ENCODE measurements around the gene DGLUCY.
"Not testable (repeated sequence)": the region's sequence is repeated elsewhere in the genome, so short reads cannot be mapped to it uniquely, and the experiment has no call there.

Gene DGLUCY

GRCh38 chr14:91139776-91140175 is 25.9 kb downstream of the DGLUCY start:
- DNase-seq = no peak

- peak in 1 of 2 donors; percentile 18 for DNase-seq
Measured at GRCh38 chr14:91140672-91141071, 26.8 kb downstream of the DGLUCY start.

- DNase-seq = peak; percentile 30 to 36
Measured at GRCh38 chr14:91142214-91142668, 28.4 kb downstream of the DGLUCY start.

- no peak for DNase-seq
Measured at GRCh38 chr14:91143862-91144261, 30.0 kb downstream of the DGLUCY start.

- no peak for DNase-seq
Measured at GRCh38 chr14:91144425-91145145, 30.7 kb downstream of the DGLUCY start.

GRCh38 chr14:91145391-91146160 is 31.7 kb downstream of the DGLUCY start:
- no peak for DNase-seq

GRCh38 chr14:91146661-91147060 is 32.8 kb downstream of the DGLUCY start:
- DNase-seq = no peak

GRCh38 chr14:91149462-91149861 is 35.6 kb downstream of the DGLUCY start:
- no peak for DNase-seq

- DNase-seq = no peak
Measured at GRCh38 chr14:91152499-91152898, 38.6 kb downstream of the DGLUCY start.

GRCh38 chr14:91153360-91153759 is 39.5 kb downstream of the DGLUCY start:
- no peak for DNase-seq

- peak in 1 of 2 donors; percentile 39 for DNase-seq
Measured at GRCh38 chr14:91154851-91155625, 41.2 kb downstream of the DGLUCY start.

- DNase-seq = no peak
Measured at GRCh38 chr14:91155626-91156089, 41.8 kb downstream of the DGLUCY start.

- DNase-seq = not testable (repeated sequence)
Measured at GRCh38 chr14:91156142-91156666, 42.3 kb downstream of the DGLUCY start.

- not testable (repeated sequence) for DNase-seq
Measured at GRCh38 chr14:91156877-91157276, 43.0 kb downstream of the DGLUCY start.

GRCh38 chr14:91158091-91158790 is 44.4 kb downstream of the DGLUCY start:
- DNase-seq = no peak

GRCh38 chr14:91159182-91159581 is 45.3 kb downstream of the DGLUCY start:
- DNase-seq = no peak

- DNase-seq = no peak
Measured at GRCh38 chr14:91159906-91160305, 46.0 kb downstream of the DGLUCY start.

GRCh38 chr14:91163316-91163715 is 49.4 kb downstream of the DGLUCY start:
- DNase-seq = no peak

- DNase-seq = no peak
Measured at GRCh38 chr14:91164676-91165075, 50.8 kb downstream of the DGLUCY start.

- DNase-seq = no peak
Measured at GRCh38 chr14:91167380-91167770, 53.5 kb downstream of the DGLUCY start.

- DNase-seq = no peak
Measured at GRCh38 chr14:91169951-91170350, 56.1 kb downstream of the DGLUCY start.

GRCh38 chr14:91170504-91171121 is 56.7 kb downstream of the DGLUCY start:
- no peak for DNase-seq

All from CD4-positive, alpha-beta T cell treated with Interleukin-4 for 1 hour (primary cell).